DND-41 (cell line): Measurements from ENCODE around the gene TIMM29.

Source experiments
- ATAC-seq: fragments of 200-7000 bp; cut with Tn5 transposase; 3 replicates; pipeline ENCODE4 v1.9.1; 2021; ENCODE audit warnings: low read depth; ENCODE audit not compliant: insufficient read depth
- DNase-seq: peaks from one replicate; pipeline ENCODE4 v3.0.0-alpha.2; 2020
- H2AFZ ChIP-seq: 2 replicates; pipeline ENCODE4 v1.6.0; 2012; ENCODE audit warnings: low read depth, low read length
- H3K27ac ChIP-seq: 2 replicates; pipeline ENCODE4 v1.5.1; 2012; ENCODE audit warnings: low read length, inconsistent platforms
- H3K27me3 ChIP-seq: fragments of 200-600 bp; sonication (generic); 2 replicates; pipeline ENCODE4 v1.6.0; 2012; ENCODE audit warnings: low read length, mild to moderate bottlenecking, inconsistent platforms; ENCODE audit not compliant: insufficient read depth, poor library complexity
- H3K36me3 ChIP-seq: 2 replicates; pipeline ENCODE4 v1.5.1; 2012; ENCODE audit warnings: low read length, inconsistent platforms; ENCODE audit not compliant: insufficient read depth
- H3K4me1 ChIP-seq: 2 replicates; pipeline ENCODE4 v1.5.1; 2012; ENCODE audit warnings: mild to moderate bottlenecking, low read length; ENCODE audit not compliant: insufficient read depth
- H3K4me2 ChIP-seq: 2 replicates; pipeline ENCODE4 v1.6.0; 2012; ENCODE audit warnings: mild to moderate bottlenecking, moderate library complexity, low read length, inconsistent platforms; ENCODE audit not compliant: insufficient read depth
- H3K4me3 ChIP-seq, 2 experiments: fragments of 200-600 bp in 1 of 2; shearing (Covaris generic) in 1 of 2; 2 replicates each; pipeline ENCODE4 v1.5.1; 2012 to 2016; ENCODE audit warnings: inconsistent platforms in 2 of 2, low read length in 2 of 2, mild to moderate bottlenecking in 2 of 2, low read depth in 1 of 2, moderate library complexity in 1 of 2
- H3K79me2 ChIP-seq: 2 replicates; pipeline ENCODE4 v1.6.0; 2012; ENCODE audit warnings: low read length, inconsistent platforms; ENCODE audit not compliant: insufficient read depth
- H3K9ac ChIP-seq: 2 replicates; pipeline ENCODE4 v1.6.0; 2012; ENCODE audit warnings: low read depth, mild to moderate bottlenecking, inconsistent platforms, low read length, moderate library complexity
- H3K9me3 ChIP-seq: 2 replicates; pipeline ENCODE4 v1.5.1; 2012; ENCODE audit warnings: low read length, moderate library complexity, mild to moderate bottlenecking, inconsistent platforms; ENCODE audit not compliant: insufficient read depth, severe bottlenecking
- H4K20me1 ChIP-seq: 2 replicates; pipeline ENCODE4 v1.6.0; 2012; ENCODE audit warnings: low read length; ENCODE audit not compliant: insufficient read depth
- CTCF ChIP-seq: IDR thresholded peaks from 2 replicates; pipeline ENCODE4 v1.5.1; 2012; ENCODE audit warnings: borderline replicate concordance, low read length, moderate library complexity, mild to moderate bottlenecking; ENCODE audit not compliant: poor library complexity, severe bottlenecking; ENCODE audit errors: extremely low read depth
- EZH2 ChIP-seq: IDR thresholded peaks from 3 replicates; pipeline ENCODE4 v1.6.1; 2012; ENCODE audit warnings: borderline replicate concordance, low read depth, mild to moderate bottlenecking, moderate library complexity, low read length, inconsistent platforms; ENCODE audit not compliant: severe bottlenecking

TIMM29 gene

GRCh38 chr19:10888421-10888866 is 40.2 kb upstream of the TIMM29 start:
- Histone ChIP-seq H3K9ac (no peak overlapping the region), H3K4me3 (no peak overlapping the region), H3K27ac (no peak overlapping the region), H3K27me3 (no peaks in the 10 kb centered on the region), H3K4me2 (no peak overlapping the region), H2AFZ (no peak overlapping the region), H3K9me3 (no peaks in the 10 kb centered on the region), H3K79me2 (peaks cover 82% of the 10 kb centered on the region), H3K4me1 (no peaks in the 10 kb centered on the region), H4K20me1 (peaks cover 53% of the 10 kb centered on the region), H3K36me3 (peaks cover 4% of the 10 kb centered on the region; the same call in 1 of the 2 replicates)
- ATAC-seq (no peak), DNase-seq (no peak)
- no peak for TF ChIP-seq EZH2
- TF ChIP-seq CTCF: no peak

GRCh38 chr19:10889880-10890279 is 38.7 kb upstream of the TIMM29 start:
- no peak overlapping the region for H3K4me2 ChIP-seq
- no peaks in the 10 kb centered on the region for H3K4me1 ChIP-seq
- no peak for DNase-seq
- peaks cover 82% of the 10 kb centered on the region for H3K79me2 ChIP-seq
- H3K27me3 ChIP-seq: no peaks in the 10 kb centered on the region
- H3K36me3 ChIP-seq: peaks cover 4% of the 10 kb centered on the region; the same call in 1 of the 2 replicates
- peaks cover 62% of the 10 kb centered on the region for H4K20me1 ChIP-seq
- no peak overlapping the region for H3K4me3 ChIP-seq
- H2AFZ ChIP-seq: no peak overlapping the region
- no peak for ATAC-seq
- no peaks in the 10 kb centered on the region for H3K9me3 ChIP-seq
- H3K9ac ChIP-seq: no peak overlapping the region
- no peak overlapping the region for H3K27ac ChIP-seq
- no peak for TF ChIP-seq CTCF
- no peak for TF ChIP-seq EZH2

- Histone ChIP-seq H3K9me3 (no peaks in the 10 kb centered on the region), H3K27me3 (no peaks in the 10 kb centered on the region), H3K27ac (no peak overlapping the region), H3K79me2 (peaks cover 82% of the 10 kb centered on the region), H2AFZ (no peak overlapping the region), H4K20me1 (peaks cover 66% of the 10 kb centered on the region), H3K36me3 (peaks cover 5% of the 10 kb centered on the region; the same call in 1 of the 2 replicates), H3K4me3 (no peak overlapping the region), H3K4me1 (no peaks in the 10 kb centered on the region), H3K9ac (no peak overlapping the region), H3K4me2 (no peak overlapping the region)
- ATAC-seq (no peak), DNase-seq (no peak)
- no peak for TF ChIP-seq CTCF
- TF ChIP-seq EZH2: no peak
Observed at GRCh38 chr19:10891405-10892086, 37.1 kb upstream of the TIMM29 start.
